Medulla oblongata (tissue), 1 donor: ENCODE results near the gene GEMIN8.

Source experiments
- DNase-seq: peaks from one replicate; pipeline ENCODE4 v3.0.0-alpha.2; 2015; ENCODE audit errors: extremely low spot score

GEMIN8 gene

GRCh38 chrX:14029425-14030173, at the start of gene GEMIN8:
Gene GEMIN8, minus strand, starts transcription at chrX:14029892. Its CDS starts 8,414 bp downstream, at chrX:14021478.
- peak; percentile 80 for DNase-seq

- no peak for DNase-seq
Observed at GRCh38 chrX:14076639-14077038, 46.9 kb upstream of the GEMIN8 start.

- DNase-seq, result no peak
Observed at GRCh38 chrX:14073556-14073955, 43.9 kb upstream of the GEMIN8 start.

GRCh38 chrX:14073071-14073470, 43.4 kb upstream of the GEMIN8 start:
- no peak for DNase-seq

- no peak for DNase-seq
Observed at GRCh38 chrX:14065800-14066199, 36.1 kb upstream of the GEMIN8 start.

- no peak for DNase-seq
Observed at GRCh38 chrX:14064626-14065432, 35.1 kb upstream of the GEMIN8 start.

GRCh38 chrX:14062524-14062923, 32.8 kb upstream of the GEMIN8 start:
- DNase-seq, result no peak

GRCh38 chrX:14056206-14056605, 26.5 kb upstream of the GEMIN8 start:
- no peak for DNase-seq

GRCh38 chrX:14051416-14051815, 21.7 kb upstream of the GEMIN8 start:
- peak; percentile 3 for DNase-seq

- no peak for DNase-seq
Observed at GRCh38 chrX:14050709-14051108, 21.0 kb upstream of the GEMIN8 start.

GRCh38 chrX:14043209-14043608, 13.5 kb upstream of the GEMIN8 start:
- no peak for DNase-seq

GRCh38 chrX:14039344-14039743, 9.7 kb upstream of the GEMIN8 start:
- peak; percentile 48 for DNase-seq

- peak; percentile 2 for DNase-seq
Observed at GRCh38 chrX:14038375-14039085, 8.8 kb upstream of the GEMIN8 start.

- peak; percentile 73 for DNase-seq
Observed at GRCh38 chrX:14032406-14032805, 2.7 kb upstream of the GEMIN8 start.

GRCh38 chrX:14030174-14030530, 460 bp upstream of the GEMIN8 start:
- DNase-seq, result peak; percentile 4

- peak; percentile 14 for DNase-seq
Observed at GRCh38 chrX:14029039-14029424, 660 bp downstream of the GEMIN8 start.

- no peak for DNase-seq
Observed at GRCh38 chrX:14028473-14028872, 1.2 kb downstream of the GEMIN8 start.

GRCh38 chrX:14027511-14028019, 2.1 kb downstream of the GEMIN8 start:
- DNase-seq, result peak; percentile 48

GRCh38 chrX:14027036-14027435, 2.7 kb downstream of the GEMIN8 start:
- peak; percentile 78 for DNase-seq

GRCh38 chrX:14026121-14026520, 3.6 kb downstream of the GEMIN8 start:
- DNase-seq, result peak; percentile 82

GRCh38 chrX:14022019-14022418, 7.7 kb downstream of the GEMIN8 start:
- no peak for DNase-seq

GRCh38 chrX:14017399-14017798, 12.3 kb downstream of the GEMIN8 start:
- DNase-seq, result no peak
